Stimulated activated CD8-positive, alpha-beta memory T cell treated with anti-CD3 and anti-CD28 coated beads, Interleukin-4, amount 100 ng/mL, for 1 hour (primary cell): ENCODE results near the gene GAK.

Experiments used
- DNase-seq, 2 donors: peaks; one replicate each; pipeline ENCODE4 v3.0.0-alpha.2; 2020; ENCODE audit warnings: low read depth in 2 of 2, low spot score in 1 of 2

The GAK gene

DNA sequence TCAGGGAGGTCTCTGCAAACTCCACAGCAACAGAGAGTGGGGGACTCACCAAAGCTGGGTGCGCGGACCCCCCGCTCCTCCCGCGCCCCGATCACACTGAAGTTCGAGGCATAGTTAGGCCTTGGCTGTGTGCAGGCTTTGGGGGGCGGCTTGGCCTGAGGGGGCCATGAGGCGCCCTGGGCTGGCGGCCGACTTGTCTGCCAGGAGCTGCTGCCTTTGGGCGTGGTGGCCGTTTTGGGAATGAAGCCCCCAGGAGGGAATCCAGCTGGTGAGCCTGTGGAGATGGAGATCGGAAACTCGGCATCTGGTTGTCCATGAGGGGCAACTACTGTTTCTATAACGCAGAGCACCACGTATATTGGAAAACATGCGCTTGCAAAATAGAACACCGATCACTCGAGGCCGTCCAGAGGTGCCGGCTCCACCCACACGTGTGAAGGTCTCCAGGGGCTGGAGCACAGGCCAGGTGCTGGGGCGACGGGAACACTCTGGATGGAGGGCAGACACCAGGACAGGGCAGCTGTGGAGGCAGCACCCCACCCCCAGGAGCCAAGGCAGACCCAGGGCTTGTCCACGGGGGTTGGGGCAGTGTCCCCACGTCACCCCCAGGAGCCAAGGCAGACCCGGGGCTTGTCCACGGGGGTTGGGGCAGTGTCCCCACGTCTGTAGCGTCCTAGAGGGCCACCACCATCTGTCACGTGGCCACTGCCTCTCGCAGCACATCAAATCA is 80.2 kb downstream of the GAK start:
- no peak for DNase-seq

DNA sequence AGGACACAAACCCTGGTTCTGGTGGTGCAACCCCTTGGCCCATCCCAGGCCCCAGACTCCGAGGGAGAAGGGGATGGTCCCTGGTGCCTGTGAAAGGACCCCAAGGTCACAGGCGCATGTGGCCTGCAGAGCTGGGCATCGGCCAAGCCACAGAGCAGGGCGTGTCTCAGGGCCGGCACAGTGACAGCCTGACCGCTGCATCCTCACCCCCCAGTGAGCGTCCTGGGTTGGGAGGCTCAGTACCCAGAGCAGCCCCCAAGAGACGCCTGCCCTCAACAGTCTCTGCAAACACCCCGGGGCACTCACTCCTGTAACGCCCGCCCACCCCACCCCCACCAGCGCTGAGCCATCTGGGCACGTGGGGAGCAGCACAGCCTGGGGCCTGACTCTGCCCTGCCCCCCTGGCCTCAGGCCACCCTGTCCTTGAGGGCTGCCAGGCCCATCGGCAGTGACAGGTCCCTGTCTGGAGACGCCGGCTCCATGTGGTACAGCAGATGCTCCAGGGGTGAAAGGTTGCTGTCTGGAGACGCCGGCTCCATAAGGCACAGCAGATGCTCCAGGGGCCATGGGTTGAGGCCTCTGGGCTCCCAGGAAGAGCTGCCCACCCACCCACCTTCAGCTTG is 81.7 kb downstream of the GAK start:
- no peak for DNase-seq

DNA sequence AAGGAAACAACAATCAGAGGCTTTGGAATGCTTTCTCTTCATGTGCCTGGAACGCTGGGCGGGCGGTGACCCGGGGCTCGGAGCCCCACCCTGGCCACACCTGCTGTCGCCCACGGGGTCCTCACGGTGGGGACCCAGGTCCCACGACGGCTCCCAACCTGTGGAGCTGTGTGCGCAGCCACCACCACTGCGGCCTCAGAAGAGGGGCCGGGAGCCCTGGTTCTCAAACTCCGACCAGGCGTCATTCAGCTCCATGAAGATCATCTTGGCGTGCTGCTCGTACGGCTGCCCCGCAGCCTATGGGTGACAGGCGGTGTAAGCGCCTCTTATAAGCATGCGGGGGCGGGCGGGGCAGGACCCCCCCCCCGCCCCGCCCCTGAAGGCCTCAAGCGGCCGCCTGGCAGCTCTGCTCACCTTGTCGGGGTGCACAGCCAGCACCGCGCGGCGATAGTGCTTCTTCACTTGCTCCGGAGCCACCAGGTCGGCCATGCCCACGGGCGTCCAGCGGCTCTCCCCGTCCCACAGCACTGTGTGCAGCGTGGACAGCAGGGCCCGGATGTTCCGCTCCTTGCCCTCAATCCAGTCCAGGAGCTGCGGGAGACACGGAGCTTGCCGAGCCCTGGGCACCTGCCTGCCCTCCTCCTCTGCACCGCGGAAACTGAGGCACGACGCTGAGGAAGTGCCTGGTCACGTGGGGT is 82.5 kb downstream of the GAK start:
- no peak for DNase-seq

DNA sequence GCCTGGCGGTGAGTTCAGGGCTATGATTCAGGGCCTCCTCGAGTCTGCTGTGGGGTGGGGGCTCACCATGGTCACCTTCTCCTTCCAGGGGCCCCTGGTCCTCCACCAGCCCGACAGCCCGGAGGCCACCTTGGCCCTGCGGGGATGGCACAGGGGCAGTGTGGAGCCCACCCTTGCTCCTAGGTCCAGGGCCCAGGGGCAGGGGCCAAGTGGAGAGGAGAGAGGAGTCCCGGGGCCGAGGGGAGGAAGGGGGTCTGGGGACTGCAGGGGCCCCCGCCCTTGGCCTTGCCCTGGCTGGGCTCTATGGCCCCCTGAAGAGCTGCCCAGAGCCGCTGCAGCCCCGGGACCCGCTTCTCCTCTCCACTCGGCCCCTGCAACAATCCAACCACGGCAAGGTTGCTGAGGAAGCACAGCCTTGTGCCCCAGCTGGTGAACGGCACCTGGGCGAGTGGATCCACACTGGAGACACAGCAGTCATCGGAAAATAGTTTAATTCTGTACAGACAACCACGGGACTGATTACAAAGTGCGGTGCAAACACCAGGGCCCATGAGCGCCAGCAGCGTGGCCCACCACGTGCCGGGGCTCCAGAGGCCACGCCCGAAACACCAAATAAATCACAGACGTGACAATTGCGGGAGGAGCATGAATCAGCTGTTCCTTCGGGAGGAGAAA is 83.2 kb downstream of the GAK start:
- DNase-seq: no peak

DNA sequence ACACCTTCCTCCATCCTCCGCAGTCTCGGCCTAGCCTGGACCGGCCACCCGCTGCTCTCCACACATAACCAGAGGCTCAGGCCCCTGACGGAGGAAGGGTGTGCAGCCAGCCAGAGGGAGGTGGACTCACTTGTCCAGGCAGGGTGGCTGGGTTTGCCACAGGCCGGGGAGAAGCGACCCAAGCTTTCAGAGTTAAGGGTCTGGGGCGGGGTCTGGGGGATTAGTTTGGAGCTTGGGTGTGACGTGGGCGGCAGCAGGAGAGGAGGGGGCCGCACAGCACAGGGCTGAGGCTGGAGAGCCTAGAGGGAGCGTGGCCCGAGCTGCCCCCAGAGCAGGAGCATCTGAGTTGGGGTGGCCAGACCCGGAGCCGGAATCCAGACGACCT is 83.8 kb downstream of the GAK start:
- DNase-seq: no peak

DNA sequence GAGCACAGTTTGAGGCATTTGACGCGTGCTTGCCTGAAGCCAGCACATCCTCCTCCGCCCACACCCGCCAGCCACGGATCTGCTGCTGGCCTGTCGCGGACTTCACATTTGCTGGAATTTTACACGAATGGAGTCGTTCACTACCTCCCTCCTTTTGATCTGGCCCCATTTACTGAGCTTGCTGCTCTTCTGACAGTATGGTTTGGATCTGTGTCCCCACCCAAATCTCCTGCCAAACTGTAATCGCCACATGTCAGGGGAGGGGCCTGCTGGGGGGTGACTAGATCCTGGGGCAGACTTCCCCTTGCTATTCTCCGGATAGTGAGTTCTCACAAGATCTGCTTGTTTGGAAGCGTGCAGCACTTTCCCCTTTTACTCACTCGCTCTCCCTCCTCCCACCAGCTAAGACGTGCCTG is 86.3 kb downstream of the GAK start:
- no peak for DNase-seq

DNA sequence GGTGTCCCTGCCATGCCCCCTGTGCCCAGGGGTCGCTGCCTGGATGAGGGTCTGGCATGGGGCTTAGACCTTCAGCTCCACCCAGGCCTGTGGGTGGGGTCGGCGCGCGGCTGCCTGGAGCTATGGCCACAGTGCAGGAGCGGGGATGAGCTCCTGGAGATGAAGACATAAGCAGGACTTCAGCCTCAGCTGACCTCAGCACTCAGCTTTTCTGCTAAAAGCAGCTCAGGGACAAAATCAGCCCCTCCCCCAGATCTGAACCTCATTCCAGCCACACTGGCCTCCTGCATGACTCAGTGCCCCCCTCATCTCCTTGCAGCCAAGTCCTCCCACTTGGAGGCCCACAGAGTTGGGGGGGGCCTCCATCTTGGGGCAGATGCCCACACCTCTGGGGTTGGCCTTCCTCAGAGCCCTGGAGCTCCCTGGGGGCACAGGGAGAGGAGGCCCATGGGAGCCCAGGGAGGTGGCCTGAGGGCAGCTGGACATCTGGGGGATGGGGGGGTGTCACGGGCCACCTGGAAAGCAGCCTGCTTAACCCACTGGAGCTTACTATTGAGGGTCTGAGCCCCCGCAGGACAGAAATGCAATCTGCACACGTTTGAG is 86.8 kb downstream of the GAK start:
- no peak for DNase-seq

DNA sequence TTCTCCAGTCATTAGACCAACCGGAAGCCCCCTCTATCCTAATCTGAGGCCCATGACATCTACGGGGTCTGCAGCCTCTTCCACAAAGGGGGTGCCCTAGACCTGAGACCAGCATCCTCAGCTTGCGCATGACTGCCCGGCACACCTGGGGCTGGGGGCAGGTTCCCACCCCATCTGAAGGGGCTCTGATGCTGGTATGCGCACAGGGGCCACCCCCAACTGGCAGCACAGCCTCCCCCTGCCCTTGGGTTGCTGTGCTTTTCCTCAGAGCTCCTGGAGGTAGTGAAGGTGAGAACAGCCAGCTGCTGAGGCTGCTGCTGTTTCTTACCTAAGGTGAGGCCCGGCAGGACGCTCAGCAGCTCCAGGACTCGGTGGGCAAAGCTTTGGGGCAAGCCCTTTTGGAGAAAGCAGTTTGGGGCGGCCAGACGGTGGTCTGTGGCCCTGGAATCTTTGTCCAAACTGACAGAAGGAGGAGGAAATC is 87.3 kb downstream of the GAK start:
- DNase-seq: no peak

DNA sequence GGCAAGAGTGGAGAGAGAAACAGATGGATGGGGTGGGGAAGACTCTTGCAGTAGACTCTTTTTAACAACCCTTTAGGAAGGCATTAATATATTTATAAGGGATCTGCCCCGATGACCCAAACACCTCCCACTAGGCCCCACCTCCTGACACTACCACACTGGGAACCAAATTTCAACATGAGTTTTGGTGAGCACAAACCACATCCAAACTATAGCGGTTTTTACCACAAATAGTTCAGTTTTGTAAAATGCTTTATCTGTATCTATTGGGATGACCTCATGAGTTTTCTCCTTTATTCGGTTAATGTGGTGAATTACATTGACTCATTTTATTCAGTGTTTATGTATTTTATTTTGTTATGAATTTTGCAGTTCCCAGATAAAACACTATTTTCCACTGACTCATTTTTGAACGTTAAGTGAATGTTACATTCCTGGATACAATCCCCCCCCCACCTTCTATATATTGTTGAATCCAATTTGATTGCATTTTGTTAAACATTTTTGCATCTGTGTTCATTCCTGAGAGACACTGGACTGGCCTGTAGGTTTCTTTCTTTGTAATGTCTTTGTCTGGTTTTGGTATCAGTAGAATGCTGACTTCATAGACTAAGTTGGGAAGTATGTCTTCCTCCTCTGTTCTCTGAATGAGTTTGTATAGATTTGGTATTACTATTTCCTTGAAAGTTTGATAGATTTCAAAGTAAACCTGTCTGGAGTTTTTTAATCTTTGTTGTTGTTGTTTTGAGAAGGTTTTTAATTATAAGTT is 92.3 kb downstream of the GAK start:
- no peak for DNase-seq

DNA sequence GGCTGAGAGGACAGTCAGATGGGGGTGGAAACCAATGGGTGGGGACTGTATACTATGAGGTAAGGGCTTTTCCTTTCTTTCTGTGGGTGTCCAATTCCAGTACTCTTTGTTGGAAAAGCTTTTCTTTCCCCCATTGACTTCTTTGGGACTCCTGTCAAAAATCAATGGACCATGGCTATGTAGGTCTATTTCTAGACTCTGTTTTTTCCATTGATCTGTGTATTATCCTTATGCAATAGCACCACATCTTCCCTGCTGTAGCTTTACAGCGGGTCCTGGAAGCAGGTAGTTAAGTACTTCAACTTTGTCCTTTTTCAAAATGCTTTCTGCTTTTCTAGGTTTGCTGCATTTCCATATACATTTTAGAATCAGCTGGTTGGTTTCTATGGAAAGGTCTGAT is 94.3 kb downstream of the GAK start:
- DNase-seq: no peak

DNA sequence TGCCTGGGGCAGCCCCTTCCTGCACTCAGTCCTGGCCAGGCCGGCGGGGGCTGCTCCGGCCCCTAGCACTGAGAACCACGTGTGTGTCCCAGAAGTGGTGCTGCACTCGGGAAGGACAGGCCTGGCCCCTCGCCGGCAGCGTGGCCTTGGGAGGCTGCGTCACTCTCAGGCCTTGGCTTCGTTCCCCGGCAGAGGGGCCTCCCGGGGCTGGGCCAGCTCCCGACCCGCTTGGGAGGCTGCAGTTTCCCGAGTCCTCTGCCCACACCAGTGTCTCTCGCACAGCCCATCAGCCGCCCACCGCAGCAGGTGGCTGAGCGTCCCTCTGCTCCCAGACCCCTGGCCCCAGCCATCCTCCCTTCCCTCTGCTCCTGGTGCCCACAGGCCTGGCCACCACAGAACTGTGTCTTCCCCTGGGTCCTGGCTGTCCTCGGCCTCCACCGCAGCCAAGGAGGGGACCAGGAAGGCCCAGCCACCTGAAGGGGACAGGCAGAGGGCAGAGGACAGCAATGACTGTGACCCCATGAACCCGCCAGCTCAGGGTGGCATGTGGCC is 95.3 kb downstream of the GAK start:
- no peak for DNase-seq

DNA sequence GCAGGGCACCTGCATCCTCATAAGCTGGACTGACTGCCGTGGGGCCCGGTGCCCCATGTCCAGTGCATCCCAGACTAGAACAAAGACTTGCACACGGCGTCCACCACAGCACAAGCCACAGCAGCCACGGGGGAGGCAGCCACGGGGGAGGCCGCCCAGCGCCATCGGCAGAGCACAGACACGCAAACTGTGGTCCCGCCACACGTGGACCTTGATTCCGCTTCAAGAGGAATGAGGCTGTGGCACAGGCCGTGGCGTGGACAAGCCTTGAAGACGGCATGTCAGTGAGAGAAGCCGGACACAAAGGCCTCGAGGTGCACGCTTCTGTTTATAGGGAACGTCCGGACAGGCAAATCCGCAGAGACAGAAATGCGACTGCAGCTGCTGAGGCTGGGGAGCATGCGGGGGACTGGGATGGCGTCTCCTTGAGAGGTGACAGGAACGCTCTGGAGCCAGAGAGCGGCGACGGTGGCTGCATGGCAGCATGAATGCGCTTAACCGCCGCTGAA is 96.1 kb downstream of the GAK start:
- DNase-seq: no peak

DNA sequence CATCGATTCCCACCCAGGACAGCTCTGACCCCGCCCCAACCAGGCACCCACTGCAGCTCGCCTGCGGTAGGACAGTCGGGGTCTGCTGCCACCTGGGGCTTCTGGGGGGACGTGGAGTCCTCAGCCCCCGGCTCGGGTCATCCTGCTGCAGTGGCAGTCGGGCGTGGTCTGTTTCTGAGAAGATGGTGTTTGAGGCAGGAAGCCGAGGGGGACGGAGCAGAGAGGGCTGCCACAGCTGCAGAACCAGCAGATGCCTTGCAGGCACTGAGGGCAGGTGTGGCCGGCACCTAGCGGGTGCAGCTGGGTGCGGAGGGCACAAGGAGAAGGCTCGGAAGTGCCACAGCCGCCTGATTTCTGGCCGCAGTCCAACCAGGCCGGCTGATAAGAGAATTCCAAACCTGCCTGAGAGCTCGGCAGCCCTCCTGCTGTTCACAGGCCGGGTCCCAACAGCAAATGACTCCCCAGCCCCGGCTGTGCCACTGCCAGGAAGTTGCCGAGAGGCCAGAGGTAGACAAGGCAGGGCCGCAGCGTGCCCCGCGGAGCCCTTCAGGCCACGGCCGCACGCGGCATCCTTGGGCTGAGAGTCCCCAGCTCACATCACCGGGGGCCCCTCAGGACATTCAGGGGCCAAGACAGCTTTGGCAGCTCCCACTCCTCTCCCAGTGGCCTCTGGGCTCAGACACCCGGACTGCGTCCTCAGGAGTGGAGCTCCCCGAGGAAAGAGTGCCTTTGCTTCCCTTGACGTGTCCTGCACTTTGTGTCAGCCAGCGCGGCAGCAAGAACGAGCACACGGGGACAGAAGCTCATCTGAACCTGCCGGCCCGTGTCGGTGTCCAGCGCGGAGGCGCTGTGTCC is 96.7 kb downstream of the GAK start:
- DNase-seq: no peak

DNA sequence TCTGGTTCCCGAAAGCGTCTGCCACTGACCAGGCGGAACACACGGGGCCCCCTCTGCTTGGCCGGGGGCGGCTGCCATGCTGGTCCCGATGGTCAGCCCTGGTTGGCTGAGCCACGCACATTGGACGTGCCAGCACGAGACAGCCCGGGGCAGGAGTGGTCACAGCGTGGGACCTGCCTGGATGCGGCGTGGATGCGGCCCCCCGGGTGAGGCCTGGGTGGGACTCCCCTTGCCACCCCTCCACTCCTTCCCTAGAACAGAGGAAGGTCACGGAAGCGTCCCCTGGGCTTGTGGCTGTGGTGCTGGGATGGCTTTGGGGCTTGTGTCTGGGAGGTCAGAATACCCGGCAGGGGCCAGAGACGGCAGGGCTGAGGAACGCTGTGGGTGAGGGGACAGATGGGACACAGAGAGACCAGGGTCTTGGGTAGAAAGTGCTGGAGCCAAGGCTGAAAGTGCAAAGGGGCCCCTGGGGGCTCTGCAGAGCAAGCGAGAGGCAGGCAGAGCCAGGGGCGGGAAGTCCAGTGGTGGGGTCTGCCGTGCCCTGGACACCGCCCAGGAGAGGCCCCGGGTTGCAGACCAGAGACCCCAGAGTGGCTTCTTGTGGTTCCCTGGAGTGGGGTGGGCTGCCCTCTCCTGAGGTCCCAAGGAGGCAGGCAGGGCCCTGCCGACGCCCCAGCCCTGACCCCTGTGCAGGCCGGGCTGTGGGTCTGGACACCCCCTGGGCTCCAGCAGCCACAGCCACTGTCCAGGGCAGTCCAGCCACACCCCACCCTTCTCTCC is 97.6 kb downstream of the GAK start:
- DNase-seq: no peak

DNA sequence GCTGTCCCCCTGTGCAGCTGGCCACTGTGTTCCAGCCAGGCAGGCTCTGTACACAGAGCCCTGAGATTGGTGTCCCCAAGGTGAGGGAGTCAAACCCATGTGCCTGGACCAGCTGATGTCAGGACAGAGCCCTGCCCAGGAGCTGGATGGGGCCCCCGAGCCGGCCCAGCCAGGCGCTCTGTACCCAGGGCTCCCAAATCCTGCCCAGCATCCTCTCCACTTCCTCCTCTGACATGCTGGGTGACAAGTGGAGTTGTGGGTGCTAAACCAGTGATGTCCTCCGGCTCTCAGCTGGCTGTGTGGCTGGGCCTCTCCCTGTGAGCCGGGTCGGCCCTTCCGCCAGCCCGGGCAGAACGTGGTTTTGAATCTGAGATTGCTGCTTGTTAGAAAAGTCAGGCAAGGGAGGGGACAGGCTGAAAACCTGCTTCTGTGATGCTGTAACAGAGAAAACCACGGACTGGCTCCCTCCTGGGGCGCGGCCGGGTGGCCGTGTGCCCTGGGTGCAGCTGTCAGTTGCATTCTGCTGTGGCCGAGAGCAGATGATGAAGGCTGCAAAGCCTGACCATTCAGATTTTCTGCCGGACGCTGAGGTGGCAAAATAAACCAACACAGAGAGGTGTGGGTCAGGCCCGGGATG is 98.3 kb downstream of the GAK start:
- DNase-seq: no peak

DNA sequence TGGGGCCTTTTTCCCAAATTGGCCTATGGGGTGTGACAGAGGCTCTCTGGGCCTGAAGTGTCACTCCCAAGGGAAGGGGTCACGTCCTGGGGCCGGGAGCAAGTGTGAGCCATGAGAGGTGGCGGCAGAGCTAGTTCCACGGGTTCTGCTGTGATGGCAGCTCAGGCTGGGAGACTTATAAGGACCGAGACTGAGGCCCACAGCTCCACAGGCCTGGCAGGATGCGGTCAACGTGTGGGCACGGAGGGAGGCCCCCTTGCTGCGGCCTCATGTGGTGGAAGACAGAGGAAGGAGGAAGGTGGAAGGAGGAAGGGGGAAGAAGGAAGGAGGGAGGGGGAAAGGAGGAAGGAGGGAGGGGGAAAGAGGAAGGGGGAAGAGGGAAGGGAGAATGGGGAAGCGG is 99.0 kb downstream of the GAK start:
- DNase-seq: no peak

DNA sequence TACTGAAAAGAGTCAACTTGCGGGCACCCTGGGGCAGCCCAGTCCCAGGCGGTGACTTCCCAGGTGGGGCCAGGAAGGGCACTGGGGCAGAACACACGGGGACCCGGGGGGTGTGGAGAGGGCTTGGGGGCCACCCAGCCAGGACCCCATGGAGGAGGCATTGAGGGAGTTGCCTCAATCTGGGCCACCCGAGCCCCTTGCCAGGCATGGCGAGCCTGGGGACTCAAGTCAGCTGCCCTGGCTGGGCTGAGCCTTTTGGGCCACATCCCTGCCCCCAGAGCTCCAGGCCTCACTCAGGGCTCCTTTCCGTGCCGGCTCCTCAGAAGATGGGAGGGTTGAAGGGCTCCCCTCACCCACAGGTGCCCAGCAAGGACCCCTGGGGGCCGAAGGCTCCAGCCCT is 99.6 kb downstream of the GAK start:
- DNase-seq: no peak

DNA sequence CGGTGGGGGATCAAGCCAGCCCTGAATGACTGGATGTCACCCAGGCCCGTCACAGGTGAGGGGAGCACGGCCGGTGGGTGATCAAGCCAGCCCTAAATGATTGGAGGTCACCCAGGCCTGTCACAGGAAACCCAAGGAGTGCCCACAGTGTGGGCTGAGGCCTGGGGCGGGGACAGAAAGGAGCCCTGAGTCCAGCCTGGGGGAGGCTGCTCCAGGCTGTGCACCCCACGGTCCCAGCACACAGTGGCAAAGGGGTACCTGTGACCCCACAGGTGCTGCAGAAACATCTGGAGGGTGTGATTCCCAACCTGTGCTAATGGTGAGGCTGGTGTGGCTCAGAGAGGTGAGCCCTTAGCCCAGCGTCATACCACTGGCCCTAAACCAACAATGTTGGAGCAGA is 100.0 kb downstream of the GAK start:
- no peak for DNase-seq
